ENCODE results near the gene RNF123.

Gene RNF123

GRCh38 chr3:49705390-49705960 lies 16.1 kb downstream of the RNF123 start:
- no peak for DNase-seq

DNA sequence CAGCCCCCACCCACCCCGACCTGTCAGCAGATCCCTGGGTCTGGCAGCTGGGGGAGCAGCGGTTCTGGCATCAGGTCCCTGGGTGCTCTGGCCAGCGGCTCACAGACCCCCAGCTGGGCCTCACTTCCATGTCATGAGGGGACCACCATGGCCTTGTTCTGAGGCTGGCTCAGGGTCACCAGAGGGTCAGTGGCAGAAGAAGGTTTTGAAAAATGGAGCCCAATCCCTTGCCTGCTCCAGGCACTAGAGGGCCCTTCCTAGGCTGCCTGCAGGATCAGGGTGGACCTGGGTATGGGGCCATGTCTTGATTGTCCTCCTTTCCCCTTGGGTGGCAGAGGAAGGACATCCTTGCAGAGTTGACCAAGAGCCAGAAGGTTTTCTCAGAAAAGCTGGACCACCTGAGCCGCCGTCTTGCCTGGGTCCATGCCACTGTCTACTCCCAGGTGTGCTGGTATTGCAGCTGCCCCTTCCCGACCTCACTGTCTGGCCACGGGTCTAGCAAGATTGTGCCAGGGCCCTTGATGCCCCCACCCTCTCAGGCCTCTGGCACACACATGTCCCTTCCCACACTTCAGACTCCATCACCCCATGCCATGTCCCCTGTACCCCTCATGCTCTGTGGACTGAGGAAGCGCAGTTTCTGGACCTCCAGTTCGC lies 17.2 kb downstream of the RNF123 start:
- DNase-seq = no peak

GRCh38 chr3:49707113-49707480 lies 17.7 kb downstream of the RNF123 start:
- DNase-seq = no peak

DNA sequence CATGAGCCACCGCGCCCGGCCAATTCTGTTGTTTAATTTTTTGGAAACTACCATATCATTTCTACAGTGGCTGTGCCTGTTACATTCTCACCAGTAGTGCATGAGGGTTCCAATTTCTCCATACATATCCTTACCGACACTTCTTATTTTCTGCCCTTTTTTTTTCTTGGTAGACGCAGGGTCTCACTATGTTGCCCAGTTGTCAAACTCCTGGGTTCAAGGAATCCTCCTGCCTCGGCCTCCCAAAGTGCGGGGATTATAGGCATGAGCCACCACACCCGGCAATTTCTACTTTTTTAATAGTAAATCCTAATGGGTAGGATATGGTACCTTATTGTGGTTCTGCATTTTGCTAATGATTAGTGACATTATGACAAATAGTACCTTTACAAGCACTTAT lies 20.5 kb downstream of the RNF123 start:
- no peak for DNase-seq

- DNase-seq = no peak
Measured at GRCh38 chr3:49711489-49711888, 22.1 kb downstream of the RNF123 start.

GRCh38 chr3:49712166-49712565 lies 22.8 kb downstream of the RNF123 start:
- no peak for DNase-seq

DNA sequence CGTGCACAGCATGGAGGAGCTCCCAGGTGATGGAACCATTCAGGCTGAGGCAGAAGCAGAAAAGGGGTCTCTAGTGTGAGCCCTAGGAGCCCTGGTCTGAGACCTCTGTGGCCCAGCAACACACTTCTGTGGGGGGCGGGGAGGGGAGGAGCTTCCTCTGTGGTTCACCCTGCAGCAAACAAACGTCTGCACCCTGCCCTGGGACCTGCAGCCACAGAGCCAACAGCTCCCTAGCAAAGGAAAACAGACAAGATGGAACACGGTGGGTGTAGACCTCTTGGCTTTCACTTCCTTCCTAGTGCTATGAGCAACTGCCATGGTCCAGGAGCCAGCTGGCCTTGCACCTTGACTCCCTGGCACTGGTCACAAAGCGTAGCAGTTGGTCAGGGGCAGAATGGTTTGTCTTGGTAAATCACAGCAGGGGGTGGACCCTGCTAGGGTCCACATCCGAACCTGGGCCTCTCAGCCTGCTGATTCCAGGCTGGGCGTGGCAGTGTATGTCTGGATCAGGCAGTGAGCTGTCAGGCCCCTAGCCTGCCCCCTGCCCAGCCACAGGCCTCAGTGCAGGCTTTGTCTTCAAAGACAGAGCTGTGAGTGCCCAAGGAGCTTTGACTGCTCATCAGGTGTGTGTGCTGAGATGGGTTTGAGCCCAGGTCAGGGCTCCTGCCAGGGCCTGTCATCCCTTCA lies 23.4 kb downstream of the RNF123 start:
- no peak for DNase-seq

DNA sequence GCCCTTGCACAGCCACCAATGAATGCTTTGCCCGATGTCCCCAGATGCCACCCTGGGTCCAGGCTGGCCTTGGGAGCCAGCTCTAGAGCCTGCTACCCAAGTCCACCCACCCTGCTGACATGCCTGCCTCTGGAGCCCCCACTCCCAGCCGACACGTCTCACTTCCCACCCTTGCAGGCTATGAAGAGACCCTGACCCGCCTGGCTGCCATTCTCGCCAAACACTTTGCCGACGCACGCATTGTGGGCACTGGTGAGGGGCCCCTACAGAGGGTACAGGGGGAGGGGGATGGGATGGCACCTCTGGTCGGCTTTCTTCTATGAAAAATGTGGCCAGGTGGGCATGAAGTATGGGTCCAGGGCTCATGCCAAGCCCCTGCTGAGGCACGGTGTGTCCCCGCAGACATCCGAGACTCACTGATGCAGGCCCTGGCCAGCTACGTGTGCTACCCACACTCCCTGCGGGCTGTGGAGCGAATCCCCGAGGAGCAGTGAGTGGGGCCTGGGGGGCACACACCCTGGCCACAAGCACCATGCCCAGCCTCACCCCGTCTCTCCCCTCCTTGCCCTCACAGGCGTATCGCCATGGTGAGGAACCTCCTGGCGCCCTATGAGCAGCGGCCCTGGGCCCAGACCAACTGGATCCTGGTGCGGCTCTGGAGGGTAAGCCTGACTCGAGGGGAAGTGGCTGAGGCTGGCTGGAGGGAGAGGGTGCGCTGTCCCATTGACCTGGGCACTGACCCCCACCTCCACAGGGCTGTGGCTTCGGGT lies 24.2 kb downstream of the RNF123 start:
- DNase-seq = no peak

DNA sequence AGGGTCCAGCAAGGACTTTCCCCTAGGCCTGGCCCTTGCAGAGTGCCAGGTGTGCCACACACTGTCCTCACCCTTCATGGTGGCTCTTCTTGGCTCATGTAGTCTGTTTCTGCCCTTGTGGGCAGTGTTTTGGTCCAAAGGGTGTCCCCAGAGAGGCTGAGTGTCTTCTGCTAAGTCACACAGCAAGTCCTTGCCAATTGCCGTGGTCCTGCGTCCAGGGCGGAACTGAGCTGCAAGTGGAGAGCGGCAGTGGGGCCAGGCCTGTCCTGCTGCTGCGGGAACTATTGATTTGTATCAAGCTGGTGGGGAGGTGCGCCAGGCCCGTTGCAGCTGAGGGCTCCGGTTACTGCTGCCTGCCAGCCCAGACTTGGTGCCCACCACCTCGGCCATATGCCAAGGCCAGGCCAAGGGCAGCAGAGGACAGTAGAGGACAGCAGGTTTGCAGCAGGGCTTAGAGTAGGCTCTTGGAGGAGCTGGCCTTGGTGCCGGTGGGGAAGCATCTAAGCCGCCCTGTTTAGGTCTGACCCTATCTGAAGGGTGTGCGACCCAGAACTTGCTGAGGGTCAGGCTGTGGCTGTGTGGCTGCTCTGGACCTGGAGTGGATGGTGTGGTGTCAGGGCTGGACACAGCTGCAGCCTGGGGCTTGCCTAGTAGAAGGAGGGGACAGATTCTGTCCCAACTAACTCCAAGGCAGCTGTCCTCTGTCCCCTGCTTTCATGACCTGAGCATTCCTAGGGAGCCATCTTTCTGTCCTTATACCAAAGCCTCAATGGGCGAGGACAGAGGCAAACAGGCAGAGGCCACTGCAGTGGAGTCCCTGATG lies 25.6 kb downstream of the RNF123 start:
- no peak for DNase-seq

DNA sequence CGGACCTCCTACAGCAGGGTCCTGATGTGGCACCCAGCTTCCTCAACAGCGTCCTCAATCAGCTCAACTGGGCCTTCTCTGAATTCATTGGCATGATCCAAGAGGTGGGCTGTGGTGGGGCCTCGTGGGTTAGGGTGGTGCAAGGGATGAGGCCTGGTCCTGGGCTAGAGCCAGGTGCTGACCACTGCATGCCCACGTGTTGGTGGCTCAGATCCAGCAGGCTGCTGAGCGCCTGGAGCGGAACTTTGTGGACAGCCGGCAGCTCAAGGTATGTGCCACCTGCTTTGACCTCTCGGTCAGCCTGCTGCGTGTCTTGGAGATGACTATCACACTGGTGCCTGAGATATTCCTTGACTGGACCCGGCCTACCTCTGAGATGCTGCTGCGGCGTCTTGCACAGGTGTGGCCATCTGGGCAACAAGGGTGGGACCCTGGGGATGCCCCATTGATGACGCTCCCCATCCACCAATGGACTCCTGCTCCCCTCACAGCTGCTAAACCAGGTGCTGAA lies 26.3 kb downstream of the RNF123 start:
- no peak for DNase-seq

DNA sequence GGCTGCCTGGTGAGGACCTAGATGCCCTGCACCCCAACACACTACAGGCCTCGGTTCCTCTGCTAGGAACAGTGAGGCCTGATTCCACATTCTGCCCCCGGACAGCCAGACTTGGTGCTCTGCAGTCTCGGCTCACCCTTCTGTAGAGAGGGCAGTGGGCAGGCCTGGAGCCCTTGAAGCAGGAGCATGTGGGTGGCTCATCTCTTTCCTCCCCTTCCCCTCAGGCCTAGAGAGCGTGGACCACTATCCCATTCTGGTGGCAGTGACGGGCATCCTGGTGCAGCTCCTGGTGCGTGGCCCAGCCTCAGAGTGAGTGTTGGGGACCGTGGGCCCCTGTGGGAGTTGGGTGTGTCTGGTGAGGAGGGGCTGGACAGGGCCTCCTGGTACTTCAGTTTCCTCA lies 26.8 kb downstream of the RNF123 start:
- no peak for DNase-seq

DNA sequence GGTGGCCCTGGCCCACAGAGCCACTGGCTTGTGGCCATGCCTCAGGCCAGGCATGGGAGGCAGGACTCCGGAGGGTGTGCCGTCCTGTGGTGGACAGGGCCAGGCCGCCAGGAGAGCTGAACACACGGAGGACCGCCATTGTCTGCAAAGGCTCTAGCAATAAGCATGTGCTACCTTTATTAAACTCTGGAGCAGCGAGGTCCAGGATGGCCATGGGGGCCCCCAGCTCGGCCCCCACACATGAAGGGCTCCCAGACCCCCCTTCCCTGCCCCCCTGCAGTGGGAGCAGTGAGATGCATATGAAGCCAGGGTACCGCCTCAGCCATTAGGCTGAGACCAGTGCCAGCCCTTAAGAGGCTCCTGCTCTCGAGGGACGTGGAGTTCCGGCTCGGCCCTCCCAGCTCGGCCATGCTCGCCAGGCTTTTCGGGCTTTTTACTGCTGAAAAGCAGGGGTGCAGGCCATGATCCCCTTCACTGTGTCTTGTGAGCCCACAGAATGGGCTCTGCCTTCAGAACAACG lies 27.4 kb downstream of the RNF123 start:
- DNase-seq = no peak

- no peak for DNase-seq
Measured at GRCh38 chr3:49717211-49717958, 28.0 kb downstream of the RNF123 start.

DNA sequence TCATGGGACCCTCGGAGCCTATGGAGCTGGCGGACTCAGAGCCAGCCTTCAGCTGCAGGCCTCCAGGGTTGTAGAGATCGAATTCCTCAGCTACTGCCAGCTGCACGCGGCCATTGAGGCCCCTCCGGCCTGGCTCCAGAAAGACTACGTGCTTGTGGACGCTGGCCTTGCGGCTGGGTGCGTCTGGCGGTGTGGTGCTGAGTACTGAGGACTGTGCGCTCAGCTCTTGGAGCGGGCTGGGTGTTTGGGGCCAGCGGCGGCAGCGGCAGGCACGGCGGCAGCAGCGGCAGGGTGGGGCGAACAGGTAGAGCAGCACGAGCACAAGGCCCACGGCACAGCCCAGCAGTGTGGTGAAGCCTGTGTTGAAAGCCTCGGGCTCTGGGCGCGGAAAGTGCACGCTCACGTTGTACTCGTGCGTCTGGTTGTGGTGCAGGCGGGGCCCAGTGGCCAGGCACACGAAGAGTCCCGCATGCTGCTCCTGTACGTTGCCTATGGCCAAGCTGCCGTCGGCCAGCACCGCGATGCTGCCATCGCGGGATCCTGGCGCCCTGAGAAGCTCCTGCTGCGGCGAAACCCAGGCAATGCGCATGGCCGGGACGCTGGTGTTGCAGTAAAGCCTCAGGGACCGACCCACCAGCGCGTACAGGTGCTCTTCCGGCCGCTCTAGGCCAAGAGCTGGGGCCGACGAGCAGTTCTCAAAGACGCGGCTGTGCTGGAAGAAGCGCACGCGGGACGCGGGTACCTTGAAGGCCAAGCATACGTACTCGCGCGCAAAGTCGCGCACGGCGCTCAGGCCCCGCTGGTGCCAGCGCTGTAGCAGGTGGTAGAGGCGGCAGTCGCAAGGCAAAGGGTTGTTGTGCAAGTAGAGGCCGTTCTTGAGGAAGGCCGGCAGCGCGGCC lies 28.9 kb downstream of the RNF123 start:
- DNase-seq = no peak

DNA sequence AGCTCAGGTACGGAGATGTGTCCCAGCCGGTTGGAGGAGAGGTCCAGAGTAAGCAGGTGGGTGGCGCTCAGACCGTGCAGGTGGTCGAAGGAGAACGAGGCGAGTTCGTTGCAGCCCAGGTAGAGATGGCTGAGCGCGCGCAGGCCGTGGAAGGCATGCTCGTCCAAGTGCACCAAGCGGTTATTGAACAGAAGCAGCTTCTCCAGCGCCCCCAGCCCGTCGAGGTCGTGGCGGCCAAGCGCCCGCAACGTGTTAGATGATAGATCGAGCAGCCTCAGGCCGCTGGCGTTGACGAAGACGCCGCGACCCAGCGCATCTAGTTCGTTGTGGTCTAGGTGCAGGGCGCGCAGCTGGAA lies 29.5 kb downstream of the RNF123 start:
- no peak for DNase-seq

DNA sequence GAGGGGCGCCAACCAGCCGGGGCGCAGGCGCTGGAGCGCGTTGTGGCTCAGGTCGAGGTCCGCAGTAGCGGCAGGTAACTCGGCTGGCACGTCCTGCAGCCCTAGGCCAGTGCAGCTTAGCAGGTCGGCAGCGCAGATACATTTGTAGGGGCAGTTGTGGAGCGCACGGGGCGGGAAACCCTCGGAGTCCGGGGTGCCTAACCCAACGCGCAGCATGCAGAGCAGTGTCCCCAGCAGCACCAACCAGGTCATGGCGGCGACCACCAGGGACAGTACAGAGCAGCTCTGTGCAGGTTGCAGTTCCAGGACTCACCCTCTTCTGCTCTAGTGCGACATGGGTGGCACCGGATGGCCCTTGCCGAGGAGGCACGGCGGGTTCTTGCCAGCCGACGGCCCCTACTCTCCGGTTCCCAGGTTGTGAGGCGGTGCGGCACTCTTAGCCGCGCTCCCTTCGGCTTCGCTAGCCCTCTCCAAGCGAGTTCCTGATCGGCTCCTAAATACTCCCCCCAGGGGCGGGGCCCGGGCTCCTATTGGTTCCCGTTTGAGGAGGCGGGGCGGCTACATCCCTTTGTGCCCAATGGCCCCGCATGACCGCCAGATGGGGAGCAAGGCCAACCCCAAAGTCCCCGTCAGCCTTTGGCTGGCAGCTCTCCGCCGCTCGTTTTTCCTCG lies 30.0 kb downstream of the RNF123 start, which contains the start of gene AMIGO3:
TSS of gene AMIGO3 (minus strand) at position 471 of the 671 bp plus-strand sequence. CDS start at position 252, 219 bp downstream.
- DNase-seq = peak; percentile 92 to 93

DNA sequence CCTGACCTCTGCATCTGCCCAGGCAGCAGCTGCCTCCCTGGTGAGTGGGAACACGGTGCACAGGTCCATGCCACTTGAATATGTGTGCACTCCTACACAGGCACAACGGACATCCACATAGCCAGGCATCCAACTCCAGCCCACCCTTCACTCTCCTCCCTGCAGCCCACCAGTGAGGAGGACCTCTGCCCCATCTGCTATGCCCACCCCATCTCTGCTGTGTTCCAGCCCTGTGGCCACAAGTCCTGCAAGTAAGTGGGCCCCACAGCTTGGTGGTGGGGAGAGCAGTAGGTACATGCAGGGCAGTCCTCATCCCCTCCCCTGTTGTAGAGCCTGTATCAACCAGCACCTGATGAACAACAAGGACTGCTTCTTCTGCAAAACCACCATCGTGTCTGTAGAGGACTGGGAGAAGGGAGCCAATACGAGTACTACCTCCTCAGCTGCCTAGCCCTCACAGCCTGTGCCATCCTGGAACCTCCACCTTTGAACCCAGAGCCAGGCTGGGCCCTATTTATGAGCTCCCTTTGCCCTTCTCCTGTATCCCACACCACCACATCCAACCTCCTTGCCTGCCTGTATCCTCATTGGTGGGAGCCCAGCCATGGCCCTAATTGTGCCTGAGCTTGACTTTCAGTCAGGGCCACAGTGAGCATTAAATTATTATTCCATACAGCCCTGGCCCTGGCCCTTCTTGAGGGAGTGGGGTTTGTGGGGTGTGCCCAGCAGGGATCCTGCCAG lies 31.7 kb downstream of the RNF123 start:
- DNase-seq = peak in 1 of 2 experiments; percentile 17

DNA sequence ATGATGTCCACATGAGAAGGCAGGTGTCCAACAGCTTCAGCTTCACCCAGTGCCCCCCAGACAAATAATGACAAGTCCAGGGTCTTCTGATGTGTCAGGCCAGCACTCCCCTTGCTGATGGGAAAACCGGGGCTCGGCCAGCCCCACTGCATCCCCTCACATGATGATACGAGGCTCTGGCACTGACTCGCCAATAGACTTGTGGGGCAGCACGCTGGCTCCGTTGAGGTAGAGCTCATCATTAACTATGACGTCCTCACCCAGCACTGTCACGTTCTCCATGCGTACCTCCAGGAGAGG lies 32.2 kb downstream of the RNF123 start:
- no peak for DNase-seq
